Stimulated activated CD4-positive, alpha-beta T cell treated with anti-CD3 and anti-CD28 coated beads, Interleukin-4, amount 100 ng/mL, for 24 hours (primary cell): ENCODE data around the gene ROR1.

Experiments
- DNase-seq: peaks from one replicate; pipeline ENCODE4 v3.0.0-alpha.2; 2020

Gene ROR1

GRCh38 chr1:63946866-63947491, 173.2 kb downstream of the ROR1 start:
- DNase-seq = no peak

- DNase-seq = no peak
Observed at GRCh38 chr1:63947904-63948303, 174.1 kb downstream of the ROR1 start.

DNA sequence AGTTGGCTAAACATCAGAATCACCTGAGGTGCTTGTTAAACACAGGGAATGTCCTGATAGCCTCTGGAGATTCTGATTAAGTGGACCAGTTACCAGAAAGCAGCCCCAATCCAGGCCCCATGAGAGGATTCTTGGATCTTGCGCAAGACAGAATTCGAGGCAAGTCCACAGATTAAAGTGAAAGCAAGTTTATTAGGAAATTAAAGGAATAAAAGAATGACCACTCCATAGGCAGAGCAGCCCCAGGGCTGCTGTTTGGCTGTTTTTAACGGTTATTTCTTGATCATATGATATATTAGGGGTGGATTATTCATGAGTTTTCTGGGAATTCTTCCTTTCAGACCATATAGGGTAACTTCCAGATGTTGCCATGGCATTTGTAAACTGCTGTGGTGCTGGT, 176.2 kb downstream of the ROR1 start:
- no peak for DNase-seq

GRCh38 chr1:63951059-63951946, 177.5 kb downstream of the ROR1 start:
- no peak for DNase-seq

GRCh38 chr1:63954187-63954586, 180.4 kb downstream of the ROR1 start:
- no peak for DNase-seq

DNA sequence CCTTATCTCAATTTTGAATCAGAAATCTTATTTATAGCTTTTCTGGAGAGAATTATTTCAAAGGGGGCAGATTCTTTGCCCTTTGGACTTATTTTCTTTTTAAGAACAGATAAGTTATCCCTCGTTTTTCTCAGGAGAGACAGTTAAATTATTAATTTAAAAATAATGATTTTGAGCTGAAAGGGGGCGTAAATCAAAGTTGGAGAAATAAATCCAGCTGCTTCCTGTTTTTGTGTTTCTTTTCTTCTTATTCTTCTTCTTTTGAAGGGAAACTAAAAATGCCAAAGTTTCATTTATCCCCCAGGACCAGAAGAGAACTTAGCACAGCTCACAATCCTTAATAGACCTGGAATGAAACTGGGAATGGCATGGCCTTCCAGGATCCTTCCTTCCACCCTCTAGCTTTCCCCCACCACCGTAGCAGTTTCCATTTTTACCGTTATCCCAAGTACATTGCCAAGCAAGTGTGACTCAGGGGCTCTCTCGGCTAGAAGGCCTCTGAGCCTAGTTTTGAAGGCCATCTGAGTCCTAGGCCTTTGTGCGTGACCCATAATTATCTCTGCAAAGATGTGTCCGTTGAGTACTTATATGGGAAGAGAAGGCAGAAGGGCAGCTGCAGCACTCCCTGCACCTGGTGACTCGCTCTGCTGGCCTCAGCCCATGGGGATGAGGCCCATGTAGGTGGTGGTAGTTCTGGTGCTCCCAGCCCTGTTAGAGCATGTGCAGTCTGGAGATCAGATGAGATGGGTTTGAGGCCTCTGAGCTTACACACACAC, 181.7 kb downstream of the ROR1 start:
- DNase-seq = no peak

GRCh38 chr1:63958556-63958955, 184.7 kb downstream of the ROR1 start:
- DNase-seq = no peak

- no peak for DNase-seq
Observed at GRCh38 chr1:63960326-63960725, 186.5 kb downstream of the ROR1 start.

DNA sequence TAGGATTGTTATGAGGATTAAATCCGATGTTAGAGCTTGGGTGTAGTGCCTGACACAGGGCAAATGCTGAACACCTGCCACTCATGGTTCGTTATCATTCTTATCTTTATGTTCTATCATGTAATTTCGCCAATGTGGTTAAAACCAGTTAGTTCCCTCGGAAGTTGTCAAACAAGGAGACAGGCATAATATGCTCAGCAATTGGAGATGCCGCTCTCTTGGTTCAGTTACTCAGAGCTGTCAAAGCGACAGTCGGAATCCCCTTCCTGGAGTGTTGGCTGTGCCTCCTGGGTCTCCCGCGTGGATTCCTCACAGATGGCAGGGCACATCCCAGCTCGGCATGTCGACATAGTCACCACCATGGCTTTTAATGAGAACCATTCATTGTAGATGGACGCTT, 192.2 kb downstream of the ROR1 start:
- DNase-seq = no peak

DNA sequence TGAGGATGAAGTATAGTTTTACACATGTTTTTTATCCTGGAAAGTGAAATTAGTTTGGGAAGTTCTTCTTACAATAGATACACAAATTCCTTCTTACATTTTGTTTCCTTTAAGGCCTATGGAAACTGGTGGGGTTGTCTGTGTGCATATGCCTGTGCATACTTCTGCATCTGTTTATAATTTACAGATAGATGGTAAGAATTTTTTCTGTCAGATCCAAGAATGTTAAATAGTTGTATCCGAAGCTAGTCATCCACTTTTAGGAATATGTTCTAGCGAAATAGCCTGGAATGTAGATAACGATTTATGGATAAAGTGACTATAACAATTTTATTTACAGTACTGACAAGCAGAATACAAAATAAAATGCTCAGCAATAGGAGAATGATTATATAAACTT, 194.1 kb downstream of the ROR1 start:
- DNase-seq = no peak

- no peak for DNase-seq
Observed at GRCh38 chr1:63968663-63969440, 195.0 kb downstream of the ROR1 start.

- no peak for DNase-seq
Observed at GRCh38 chr1:63969441-63969901, 195.7 kb downstream of the ROR1 start.

- no peak for DNase-seq
Observed at GRCh38 chr1:63971557-63971956, 197.7 kb downstream of the ROR1 start.

- DNase-seq = no peak
Observed at GRCh38 chr1:63973005-63973419, 199.2 kb downstream of the ROR1 start.

- DNase-seq = no peak
Observed at GRCh38 chr1:63974966-63975365, 201.1 kb downstream of the ROR1 start.

- no peak for DNase-seq
Observed at GRCh38 chr1:63975481-63975880, 201.7 kb downstream of the ROR1 start.

DNA sequence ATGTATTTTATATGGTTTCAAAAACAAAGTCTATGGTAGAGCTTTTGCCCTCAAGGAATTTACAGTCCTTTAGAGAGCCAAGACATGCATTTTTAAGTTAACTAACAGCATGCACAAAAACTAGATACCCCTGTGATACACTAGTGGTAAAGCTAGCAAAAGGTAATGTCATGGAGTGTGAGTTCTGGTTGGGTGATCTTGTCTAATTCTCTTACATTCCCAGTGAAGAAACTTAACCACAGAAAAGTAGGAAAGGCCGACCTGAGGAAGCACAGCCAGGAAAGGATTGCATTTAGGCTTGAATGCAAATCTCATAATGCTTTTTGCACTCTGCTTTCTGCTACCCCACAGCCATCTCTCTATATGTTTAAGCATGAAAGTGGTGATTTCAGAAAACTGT, 202.2 kb downstream of the ROR1 start:
- no peak for DNase-seq

GRCh38 chr1:63977466-63977865, 203.6 kb downstream of the ROR1 start:
- DNase-seq = no peak

DNA sequence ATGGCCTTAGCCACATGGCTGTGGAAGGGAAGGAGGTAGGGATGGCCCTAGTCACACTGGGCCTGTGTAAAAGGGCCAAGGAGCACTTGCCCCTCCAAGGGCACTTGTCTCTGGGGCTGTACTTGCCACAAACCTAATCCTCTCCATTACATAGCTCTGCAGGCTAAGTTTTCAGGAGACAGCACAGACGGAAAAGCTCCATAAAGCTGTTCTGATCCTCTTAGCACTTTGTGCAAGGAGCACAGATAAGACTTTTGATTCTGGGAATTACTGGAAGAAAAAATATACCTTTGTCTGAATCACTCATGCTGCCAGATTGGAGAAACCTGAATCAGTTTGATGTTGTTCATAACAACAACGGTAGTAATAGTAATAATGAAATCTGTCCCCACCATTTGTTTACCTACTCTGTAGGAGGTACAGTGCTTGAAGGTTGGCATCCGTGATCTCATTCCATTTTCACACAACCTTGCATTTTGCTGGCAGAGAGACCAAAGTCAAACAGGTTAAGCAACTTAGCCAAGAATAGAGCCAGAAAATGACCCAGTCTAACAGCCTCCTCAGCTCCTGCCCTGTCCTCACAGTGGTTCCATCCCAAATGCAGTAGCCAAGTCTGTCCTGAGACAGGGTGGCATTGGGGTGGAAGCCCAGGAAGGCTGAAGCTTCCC, 207.1 kb downstream of the ROR1 start:
- no peak for DNase-seq

GRCh38 chr1:63981408-63981773, 207.6 kb downstream of the ROR1 start:
- DNase-seq = no peak

DNA sequence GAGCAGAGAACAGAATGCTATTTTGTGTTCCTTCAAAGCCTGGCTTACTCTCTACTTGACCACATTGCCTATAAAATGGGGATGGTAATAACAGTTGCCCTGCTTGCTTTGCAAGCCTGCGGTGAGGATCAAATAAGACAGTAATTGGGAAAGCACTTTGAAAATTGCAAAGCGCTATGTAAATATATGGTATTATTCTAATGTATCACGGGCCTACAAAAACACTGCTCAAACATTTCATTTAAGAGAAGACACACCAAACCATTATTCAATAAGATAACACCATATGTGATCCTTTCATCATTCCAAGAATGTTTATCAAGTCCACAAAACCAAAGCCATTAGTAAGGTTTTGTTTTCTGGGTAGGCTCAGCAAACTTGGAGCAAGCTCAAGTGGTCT, 208.4 kb downstream of the ROR1 start:
- DNase-seq = no peak
